GM19467 (cell line): ENCODE data around the gene MEGF6.

Experiments used
- ATAC-seq: cut with Tn5 transposase; IDR thresholded peaks from one replicate; pipeline ENCODE4 v1.9.1; 2021; ENCODE audit warnings: mild to moderate bottlenecking, moderate library complexity; ENCODE audit not compliant: unreplicated experiment

The MEGF6 gene

GRCh38 chr1:3556336-3556735 lies 55.0 kb downstream of the MEGF6 start:
- ATAC-seq, result no peak

GRCh38 chr1:3555131-3555920 lies 56.0 kb downstream of the MEGF6 start:
- no peak for ATAC-seq

- no peak for ATAC-seq
These were observed 57.4 kb downstream of the MEGF6 start for GRCh38 chr1:3553940-3554223.

GRCh38 chr1:3553166-3553939 lies 58.0 kb downstream of the MEGF6 start:
- no peak for ATAC-seq

GRCh38 chr1:3552751-3553150 lies 58.6 kb downstream of the MEGF6 start:
- no peak for ATAC-seq

- ATAC-seq, result no peak
These were observed 59.1 kb downstream of the MEGF6 start for GRCh38 chr1:3552176-3552575.

GRCh38 chr1:3551711-3552110 lies 59.6 kb downstream of the MEGF6 start:
- ATAC-seq, result no peak

GRCh38 chr1:3551290-3551678 lies 60.0 kb downstream of the MEGF6 start:
- ATAC-seq, result no peak

- ATAC-seq, result no peak
These were observed 60.6 kb downstream of the MEGF6 start for GRCh38 chr1:3550511-3551289.

- ATAC-seq, result no peak
These were observed 62.4 kb downstream of the MEGF6 start for GRCh38 chr1:3548895-3549294.

- ATAC-seq, result no peak
These were observed 63.0 kb downstream of the MEGF6 start for GRCh38 chr1:3548156-3548893.

GRCh38 chr1:3547055-3548005 lies 64.0 kb downstream of the MEGF6 start:
- ATAC-seq, result no peak

GRCh38 chr1:3546048-3546384 lies 65.3 kb downstream of the MEGF6 start:
- ATAC-seq, result no peak

- ATAC-seq, result no peak
These were observed 65.8 kb downstream of the MEGF6 start for GRCh38 chr1:3545363-3546047.

GRCh38 chr1:3544040-3544977 lies 67.0 kb downstream of the MEGF6 start:
- ATAC-seq, result no peak

GRCh38 chr1:3543076-3544039 lies 68.0 kb downstream of the MEGF6 start:
- ATAC-seq, result no peak

GRCh38 chr1:3542676-3543075 lies 68.6 kb downstream of the MEGF6 start:
- ATAC-seq, result no peak
